HS-27A (cell line): Measurements from ENCODE around the gene RAB3A.
"Not testable (repeated sequence)": the region's sequence is repeated elsewhere in the genome, so short reads cannot be mapped to it uniquely, and the experiment has no call there.

ENCODE experiments used
- DNase-seq: peaks from one replicate; pipeline ENCODE4 v3.0.0-alpha.2; 2012; ENCODE audit warnings: low read depth, missing footprints

Gene RAB3A

GRCh38 chr19:18223860-18224524 is 20.1 kb upstream of the RAB3A start:
- DNase-seq: no peak

- DNase-seq: no peak
These were observed 18.2 kb upstream of the RAB3A start for GRCh38 chr19:18221815-18222725.

- no peak for DNase-seq
These were observed 16.9 kb upstream of the RAB3A start for GRCh38 chr19:18220632-18221275.

- DNase-seq: no peak
These were observed 16.2 kb upstream of the RAB3A start for GRCh38 chr19:18219911-18220631.

- no peak for DNase-seq
These were observed 14.8 kb upstream of the RAB3A start for GRCh38 chr19:18218600-18218999.

GRCh38 chr19:18218159-18218558 is 14.3 kb upstream of the RAB3A start:
- DNase-seq: no peak

- DNase-seq: no peak
These were observed 12.9 kb upstream of the RAB3A start for GRCh38 chr19:18216789-18217188.

GRCh38 chr19:18214779-18215433 is 11.1 kb upstream of the RAB3A start:
- DNase-seq: no peak

GRCh38 chr19:18211683-18212082 is 7.8 kb upstream of the RAB3A start:
- DNase-seq: no peak

- DNase-seq: not testable (repeated sequence)
These were observed 6.1 kb upstream of the RAB3A start for GRCh38 chr19:18209912-18210311.

GRCh38 chr19:18208098-18208951 is 4.5 kb upstream of the RAB3A start:
- no peak for DNase-seq

- DNase-seq: no peak
These were observed 2.2 kb upstream of the RAB3A start for GRCh38 chr19:18206018-18206417.

GRCh38 chr19:18205200-18205892 is 1.5 kb upstream of the RAB3A start:
- no peak for DNase-seq

- DNase-seq: no peak
These were observed 755 bp upstream of the RAB3A start for GRCh38 chr19:18204394-18205199.

GRCh38 chr19:18203408-18203862 is 407 bp downstream of the RAB3A start:
- no peak for DNase-seq

- DNase-seq: no peak
These were observed 949 bp downstream of the RAB3A start for GRCh38 chr19:18202778-18203407.

- DNase-seq: no peak
These were observed 1.5 kb downstream of the RAB3A start for GRCh38 chr19:18202397-18202777.

- DNase-seq: no peak
These were observed 5.5 kb downstream of the RAB3A start for GRCh38 chr19:18198374-18198773.

- DNase-seq: no peak
These were observed 5.9 kb downstream of the RAB3A start for GRCh38 chr19:18197941-18198340.
